Measurements from ENCODE around the gene TOMM20L.

Gene TOMM20L

DNA sequence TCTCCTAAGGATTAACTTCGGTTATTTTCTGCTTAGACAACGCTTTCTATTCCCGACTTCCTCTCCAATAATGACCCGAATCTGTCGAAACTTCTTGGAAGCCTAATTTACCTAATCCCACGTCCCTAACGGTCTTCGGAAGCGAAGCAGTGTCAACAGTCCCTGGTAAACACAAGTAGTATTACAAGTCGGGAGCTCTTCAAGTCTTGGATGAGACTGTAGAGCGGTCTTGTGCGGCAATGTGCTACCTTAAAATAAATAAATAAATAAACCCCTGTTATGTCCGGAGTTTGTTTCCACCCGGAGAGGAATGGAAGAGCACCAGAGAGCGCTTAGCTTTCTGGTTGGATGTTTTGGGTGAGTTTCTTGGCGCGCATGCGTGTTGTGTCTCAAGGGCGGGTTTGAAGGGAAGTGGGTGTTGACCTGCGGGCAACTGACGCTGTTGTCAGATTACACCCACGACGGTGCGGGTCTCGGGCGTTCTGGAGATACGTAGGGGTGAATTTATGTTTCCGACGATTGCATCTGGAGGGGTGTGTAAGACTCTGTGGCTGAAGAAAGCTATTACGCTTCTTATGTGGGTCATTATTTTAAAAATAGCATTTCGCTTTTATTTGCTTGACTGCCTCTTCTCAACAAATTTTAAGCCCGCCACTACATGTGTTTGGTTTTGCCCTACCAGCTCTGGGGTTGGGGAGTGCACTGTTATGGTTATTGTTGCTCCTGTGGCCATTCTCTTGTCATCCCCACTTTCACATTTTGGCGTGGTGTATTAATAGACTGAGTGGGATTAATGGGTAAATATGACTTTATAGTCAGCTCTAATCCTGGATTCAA is 31.8 kb downstream of the TOMM20L start, which contains the start of the genes KIAA0586 and TIMM9:
KIAA0586 (plus strand) TSS at position 439 of the 837 bp plus-strand sequence. CDS start 546 bp downstream, outside the sequence.
TIMM9 (minus strand) TSS at position 251 of the 837 bp plus-strand sequence. CDS start 15,586 bp downstream, outside the sequence.
- peak; percentile 89 for DNase-seq

- DNase-seq: no peak
These were observed 32.5 kb downstream of the TOMM20L start for GRCh38 chr14:58428118-58428683.

- no peak for DNase-seq
These were observed 34.4 kb downstream of the TOMM20L start for GRCh38 chr14:58430156-58430555.

GRCh38 chr14:58439476-58439875 is 43.7 kb downstream of the TOMM20L start:
- DNase-seq: no peak

DNA sequence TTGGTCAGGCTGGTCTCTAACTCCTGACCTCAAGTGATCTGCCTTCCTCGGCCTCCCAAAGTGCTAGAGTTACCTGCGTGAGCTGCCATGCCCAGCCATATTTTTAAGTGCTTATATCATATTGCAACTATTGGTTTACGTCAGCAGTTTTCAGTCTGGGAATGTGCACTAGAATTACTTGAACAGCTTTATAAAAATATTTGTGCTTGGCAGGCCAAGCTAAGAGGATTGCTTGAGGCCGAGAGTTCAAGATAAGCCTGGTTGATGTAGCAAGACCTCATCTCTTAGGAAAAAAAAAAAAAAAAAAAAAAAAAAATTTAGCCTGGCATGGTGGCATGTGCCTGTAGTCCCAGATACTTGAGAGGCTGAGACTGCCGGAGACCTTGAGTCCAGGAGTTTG is 48.9 kb downstream of the TOMM20L start:
- DNase-seq: no peak

DNA sequence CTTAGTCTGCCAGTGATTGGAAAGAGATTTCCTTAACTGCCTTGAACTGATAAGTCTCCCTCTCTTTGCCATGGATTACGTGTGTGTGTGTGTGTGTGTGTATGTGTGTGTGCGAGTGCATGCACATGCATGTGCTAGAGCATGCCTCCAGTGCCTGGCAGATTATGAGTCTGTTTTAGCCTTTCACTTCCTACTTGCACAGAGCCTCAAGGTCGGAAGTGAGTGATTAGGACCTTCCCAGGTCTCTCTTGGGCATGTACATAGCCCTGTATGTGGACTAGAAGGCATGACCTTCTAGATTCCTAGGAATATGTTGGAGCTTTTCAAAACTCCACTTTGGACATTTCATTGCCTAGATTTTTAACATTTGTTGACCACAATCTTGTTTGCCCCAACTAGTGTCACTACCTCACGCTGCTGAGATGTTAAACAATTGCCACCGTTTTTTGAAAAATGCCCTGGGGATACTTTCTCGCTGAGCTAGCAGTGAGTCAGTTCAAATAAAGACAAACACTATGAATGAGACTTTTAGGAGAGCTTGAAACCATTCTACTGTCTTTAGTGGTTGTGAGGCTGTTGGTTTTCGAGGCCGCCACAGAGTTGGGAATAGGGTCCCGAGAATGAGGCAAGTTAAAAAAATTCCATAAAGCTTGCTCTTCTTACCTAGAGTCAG is 60.0 kb downstream of the TOMM20L start:
- DNase-seq: no peak

All from T-helper 9 cell (primary cell).